ENCODE data around the gene ACSF3.

DNA sequence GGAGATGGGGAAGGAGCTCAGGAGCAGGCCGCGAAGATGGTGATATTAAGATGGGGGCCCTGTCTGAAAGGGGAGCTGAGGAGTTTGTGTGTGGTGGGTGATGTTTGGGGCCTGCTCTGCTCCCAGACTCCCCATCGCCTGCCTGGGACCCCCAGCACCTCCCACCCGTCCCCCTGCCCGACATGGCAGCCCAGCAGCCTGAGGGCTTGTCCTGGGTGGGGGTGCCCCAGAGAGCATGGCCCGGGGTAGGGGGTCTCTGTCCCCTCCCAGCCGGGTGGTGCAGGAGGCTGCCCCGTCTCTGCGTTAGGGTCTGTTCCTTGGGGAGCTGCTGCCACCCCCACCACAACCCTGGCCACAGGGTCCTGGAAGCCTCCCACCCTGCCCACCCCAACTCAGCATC lies 83.1 kb downstream of the ACSF3 start:
- TF ChIP-seq EZH2 (IDR thresholded peaks at IDR 0.05; ENCODE audit: borderline replicate concordance, low read length) = no peak
- TF ChIP-seq, protein P1, sequence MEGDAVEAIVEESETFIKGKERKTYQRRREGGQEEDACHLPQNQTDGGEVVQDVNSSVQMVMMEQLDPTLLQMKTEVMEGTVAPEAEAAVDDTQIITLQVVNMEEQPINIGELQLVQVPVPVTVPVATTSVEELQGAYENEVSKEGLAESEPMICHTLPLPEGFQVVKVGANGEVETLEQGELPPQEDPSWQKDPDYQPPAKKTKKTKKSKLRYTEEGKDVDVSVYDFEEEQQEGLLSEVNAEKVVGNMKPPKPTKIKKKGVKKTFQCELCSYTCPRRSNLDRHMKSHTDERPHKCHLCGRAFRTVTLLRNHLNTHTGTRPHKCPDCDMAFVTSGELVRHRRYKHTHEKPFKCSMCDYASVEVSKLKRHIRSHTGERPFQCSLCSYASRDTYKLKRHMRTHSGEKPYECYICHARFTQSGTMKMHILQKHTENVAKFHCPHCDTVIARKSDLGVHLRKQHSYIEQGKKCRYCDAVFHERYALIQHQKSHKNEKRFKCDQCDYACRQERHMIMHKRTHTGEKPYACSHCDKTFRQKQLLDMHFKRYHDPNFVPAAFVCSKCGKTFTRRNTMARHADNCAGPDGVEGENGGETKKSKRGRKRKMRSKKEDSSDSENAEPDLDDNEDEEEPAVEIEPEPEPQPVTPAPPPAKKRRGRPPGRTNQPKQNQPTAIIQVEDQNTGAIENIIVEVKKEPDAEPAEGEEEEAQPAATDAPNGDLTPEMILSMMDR (IDR thresholded peaks at IDR 0.05; ENCODE audit: low read length) = no peak

Data from OCI-LY1 (cell line).